EH (cell line): ENCODE measurements around the gene REG1A.

Experiments used
- DNase-seq: peaks from one replicate; pipeline ENCODE4 v3.0.0-alpha.2; 2015; ENCODE audit warnings: low read depth

The REG1A gene

GRCh38 chr2:79128406-79128805 lies 8.1 kb downstream of the REG1A start:
- no peak for DNase-seq

- no peak for DNase-seq
Measured at GRCh38 chr2:79129260-79129659, 9.0 kb downstream of the REG1A start.

- no peak for DNase-seq
Measured at GRCh38 chr2:79129804-79130203, 9.5 kb downstream of the REG1A start.

GRCh38 chr2:79131687-79132086 lies 11.4 kb downstream of the REG1A start:
- no peak for DNase-seq

- DNase-seq = no peak
Measured at GRCh38 chr2:79138385-79138784, 18.1 kb downstream of the REG1A start.

DNA sequence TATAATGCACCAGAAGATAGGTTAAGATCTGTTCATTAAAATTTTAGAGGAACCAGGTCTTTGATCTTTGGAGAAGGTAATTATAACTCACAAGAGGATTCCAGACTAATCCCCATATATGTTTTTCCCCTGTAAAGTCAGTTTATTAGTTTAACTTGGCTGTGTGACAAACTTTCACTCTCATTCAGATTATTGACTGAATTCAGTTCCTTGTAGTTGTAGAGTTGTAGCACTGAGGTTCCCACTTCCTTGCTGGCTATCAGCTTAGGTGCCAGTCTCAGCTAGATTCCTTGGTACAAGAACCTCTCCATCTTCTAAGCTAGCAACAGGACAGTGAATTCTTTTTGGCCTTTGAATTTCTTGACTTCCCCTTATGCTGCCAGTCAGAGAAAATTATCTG lies 19.1 kb downstream of the REG1A start:
- no peak for DNase-seq

DNA sequence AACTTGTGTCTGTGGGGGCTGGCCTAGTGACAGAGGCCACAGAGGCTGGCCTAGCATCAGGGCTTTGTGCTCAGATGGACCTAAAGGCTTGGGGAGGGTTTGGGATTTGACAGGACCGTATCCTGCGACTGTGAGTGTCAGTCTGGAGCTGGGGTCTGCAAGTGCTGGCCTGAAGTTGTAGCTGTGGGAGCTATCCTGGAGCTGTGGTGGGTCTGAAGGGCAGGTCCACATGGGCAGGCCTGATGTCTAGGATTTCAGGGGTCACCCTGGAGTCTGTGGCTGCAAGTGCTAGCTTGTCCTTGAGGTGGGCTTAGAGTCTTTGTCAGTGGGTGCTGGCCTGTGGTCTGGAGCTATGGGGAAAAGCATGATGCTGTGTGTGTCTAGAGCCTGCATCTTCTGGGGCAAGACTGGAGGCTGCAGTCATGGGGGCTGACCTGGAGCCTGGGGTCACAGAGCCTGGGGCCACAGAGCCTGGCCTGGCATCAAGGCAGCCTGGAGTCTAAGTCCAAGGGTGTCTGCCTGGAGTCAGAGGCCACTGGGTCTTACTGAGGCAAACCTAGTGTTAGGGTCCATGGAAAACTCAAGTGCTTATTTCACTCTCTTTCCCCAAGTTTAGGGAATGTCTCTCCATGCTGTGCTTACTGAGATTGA lies 35.7 kb downstream of the REG1A start:
- no peak for DNase-seq

- no peak for DNase-seq
Measured at GRCh38 chr2:79159030-79159429, 38.7 kb downstream of the REG1A start.

DNA sequence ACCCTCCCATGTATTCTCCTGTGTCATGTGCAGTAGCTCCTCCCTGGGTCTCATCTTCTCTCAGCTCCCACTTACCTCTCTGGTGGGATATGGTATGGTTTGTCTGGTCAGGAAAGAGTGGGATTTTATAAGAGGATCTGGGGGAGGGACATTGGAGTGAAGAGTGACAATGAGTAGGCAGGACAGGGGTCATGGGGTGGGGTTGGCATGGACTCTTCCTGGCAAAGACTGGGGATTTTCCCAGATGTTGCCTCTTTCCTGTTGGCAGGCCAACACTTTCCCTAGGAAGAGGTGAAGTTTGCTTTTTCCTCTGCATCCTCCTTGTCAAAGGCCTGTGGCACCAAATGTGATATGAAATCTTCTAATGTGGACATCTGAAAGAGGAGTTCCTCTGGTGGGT lies 39.4 kb downstream of the REG1A start, which contains the start of gene REG3A:
TSS of gene REG3A (minus strand) at position 101 of the 400 bp plus-strand sequence. CDS start 348 bp downstream, outside the sequence.
- DNase-seq = no peak

GRCh38 chr2:79162132-79162531 lies 41.8 kb downstream of the REG1A start:
- DNase-seq = no peak

DNA sequence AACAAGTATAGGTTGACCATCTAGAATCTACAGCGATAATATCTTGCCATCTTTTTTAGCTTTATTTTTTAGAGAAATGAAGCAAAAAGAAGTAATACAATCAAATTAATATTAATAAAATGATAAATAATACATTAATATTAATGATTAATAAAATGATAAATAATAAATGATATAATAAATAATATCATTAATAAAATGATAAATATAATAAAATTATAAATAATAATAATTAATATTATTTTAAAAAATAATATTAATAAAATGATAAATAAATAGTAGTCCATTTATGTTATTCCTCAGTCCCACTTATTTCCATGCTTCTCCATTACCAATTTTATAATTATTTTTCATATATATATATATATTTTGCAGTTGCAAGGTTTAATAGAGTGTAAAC lies 42.5 kb downstream of the REG1A start:
- no peak for DNase-seq

GRCh38 chr2:79171348-79171958 lies 51.2 kb downstream of the REG1A start:
- DNase-seq = no peak
